GM19240 (cell line): ENCODE data around the gene MYL12B.
"Not testable (repeated sequence)": the region's sequence is repeated elsewhere in the genome, so short reads cannot be mapped to it uniquely, and the experiment has no call there.

ENCODE experiments used
- DNase-seq: peaks from one replicate; pipeline ENCODE4 v3.0.0; 2011; ENCODE audit warnings: low spot score; ENCODE audit not compliant: insufficient read length

MYL12B gene

GRCh38 chr18:3262234-3263131 lies 550 bp downstream of the MYL12B start:
- no peak for DNase-seq

GRCh38 chr18:3263132-3263700 lies 1.3 kb downstream of the MYL12B start:
- DNase-seq, result no peak

GRCh38 chr18:3264362-3264761 lies 2.4 kb downstream of the MYL12B start:
- DNase-seq, result no peak

GRCh38 chr18:3265564-3266033 lies 3.7 kb downstream of the MYL12B start:
- no peak for DNase-seq

- DNase-seq, result no peak
Observed at GRCh38 chr18:3266062-3266608, 4.2 kb downstream of the MYL12B start.

- DNase-seq, result no peak
Observed at GRCh38 chr18:3268306-3268705, 6.4 kb downstream of the MYL12B start.

GRCh38 chr18:3269241-3269913 lies 7.4 kb downstream of the MYL12B start:
- DNase-seq, result no peak

GRCh38 chr18:3269914-3270299 lies 8.0 kb downstream of the MYL12B start:
- no peak for DNase-seq

- DNase-seq, result no peak
Observed at GRCh38 chr18:3273042-3273441, 11.1 kb downstream of the MYL12B start.

GRCh38 chr18:3277643-3278213 lies 15.8 kb downstream of the MYL12B start:
- not testable (repeated sequence) for DNase-seq

GRCh38 chr18:3279201-3280185 lies 17.6 kb downstream of the MYL12B start:
- no peak for DNase-seq

- no peak for DNase-seq
Observed at GRCh38 chr18:3281456-3282400, 19.8 kb downstream of the MYL12B start.

- no peak for DNase-seq
Observed at GRCh38 chr18:3283253-3283863, 21.4 kb downstream of the MYL12B start.

GRCh38 chr18:3283908-3284307 lies 22.0 kb downstream of the MYL12B start:
- no peak for DNase-seq

- no peak for DNase-seq
Observed at GRCh38 chr18:3284501-3284900, 22.6 kb downstream of the MYL12B start.

- no peak for DNase-seq
Observed at GRCh38 chr18:3286159-3286558, 24.2 kb downstream of the MYL12B start.

GRCh38 chr18:3293196-3293951 lies 31.4 kb downstream of the MYL12B start:
- DNase-seq, result no peak

GRCh38 chr18:3294435-3295080 lies 32.6 kb downstream of the MYL12B start:
- DNase-seq, result no peak
